ENCODE data around the gene GTF2F2. TPM values are rescaled to one million over a fixed set of nuclear protein-coding genes. Genes with fewer than 3 reads are reported as not detected.

Gene GTF2F2
- total and polyA plus RNA-seq, 8 donors = 8.7 to 30.7 (median 16.2) TPM

GRCh38 chr13:45331692-45332035 lies 211.4 kb downstream of the GTF2F2 start:
- 42 to 61% (median 50%) methylated on average over 3 of the region's 3 CpGs for WGBS, 5 donors
- Histone ChIP-seq H3K27ac (peak overlapping the region in 3 of 5 donors; percentile 21 to 58 (median 52)), H3K27me3 (no peaks in the 10 kb centered on the region), H3K4me3 (no peak overlapping the region), H3K36me3 (peaks cover 14 to 31% (median 29%) of the 10 kb centered on the region in 4 donors), H3K9me3 (no peaks in the 10 kb centered on the region), H3K4me1 (peaks cover 45 to 92% (median 63%) of the 10 kb centered on the region in 4 donors)
- intact Hi-C loops (cut with DNase I; ENCODE audit: low total_unique reads) = no loop called here
- no peak for TF ChIP-seq EP300 (IDR thresholded peaks at IDR 0.05)
- TF ChIP-seq POLR2A (IDR thresholded peaks at IDR 0.05) = no peak
- TF ChIP-seq CTCF (IDR thresholded peaks at IDR 0.05) = no peak
- no peak for TF ChIP-seq POLR2AphosphoS5 (IDR thresholded peaks at IDR 0.05)
- no peak for DNase-seq

- Histone ChIP-seq H3K4me1 (peaks cover 47 to 98% (median 66%) of the 10 kb centered on the region in 4 donors), H3K27ac (peak overlapping the region in 3 of 5 donors; percentile 21 to 58 (median 52)), H3K36me3 (peaks cover 18 to 36% (median 35%) of the 10 kb centered on the region in 4 donors), H3K9me3 (no peaks in the 10 kb centered on the region), H3K4me3 (no peak overlapping the region), H3K27me3 (no peaks in the 10 kb centered on the region)
- 77 to 91% (median 89%) methylated on average over 2 of the region's 2 CpGs for WGBS, 5 donors
- intact Hi-C loops (cut with DNase I; ENCODE audit: low total_unique reads) = no loop called here
- TF ChIP-seq EP300 (IDR thresholded peaks at IDR 0.05) = no peak
- TF ChIP-seq POLR2AphosphoS5 (IDR thresholded peaks at IDR 0.05) = peak in 1 of 3 donors; percentile 21
- no peak for TF ChIP-seq CTCF (IDR thresholded peaks at IDR 0.05)
- TF ChIP-seq POLR2A (IDR thresholded peaks at IDR 0.05) = no peak
- DNase-seq = no peak
These were observed 211.9 kb downstream of the GTF2F2 start for GRCh38 chr13:45332036-45332830.

GRCh38 chr13:45332831-45333219 lies 212.5 kb downstream of the GTF2F2 start:
- no peak for TF ChIP-seq EP300 (IDR thresholded peaks at IDR 0.05)
- TF ChIP-seq POLR2AphosphoS5 (IDR thresholded peaks at IDR 0.05) = no peak
- no peak for TF ChIP-seq POLR2A (IDR thresholded peaks at IDR 0.05)
- TF ChIP-seq CTCF (IDR thresholded peaks at IDR 0.05) = no peak
- no peak overlapping the region for H3K4me3 ChIP-seq
- H3K4me1 ChIP-seq = peaks cover 53 to 98% (median 72%) of the 10 kb centered on the region in 4 donors
- H3K9me3 ChIP-seq = no peaks in the 10 kb centered on the region
- H3K27me3 ChIP-seq = no peaks in the 10 kb centered on the region
- peak overlapping the region in 1 of 5 donors; percentile 58 for H3K27ac ChIP-seq
- peaks cover 24 to 42% (median 41%) of the 10 kb centered on the region in 4 donors for H3K36me3 ChIP-seq
- 86 to 97% (median 92%) methylated on average over 3 of the region's 3 CpGs for WGBS, 5 donors
- no peak for DNase-seq
- intact Hi-C loops (cut with DNase I; ENCODE audit: low total_unique reads) = no loop called here

- peaks cover 58 to 100% (median 76%) of the 10 kb centered on the region in 4 donors for H3K4me1 ChIP-seq
- peak overlapping the region in 2 of 5 donors; percentile 52 to 58 for H3K27ac ChIP-seq
- 58 to 72% (median 63%) methylated on average over 3 of the region's 3 CpGs for WGBS, 5 donors
- no peak overlapping the region for H3K4me3 ChIP-seq
- DNase-seq = no peak
- TF ChIP-seq POLR2AphosphoS5 (IDR thresholded peaks at IDR 0.05) (no peak), POLR2A (IDR thresholded peaks at IDR 0.05) (no peak), EP300 (IDR thresholded peaks at IDR 0.05) (no peak), CTCF (IDR thresholded peaks at IDR 0.05) (no peak)
- no peaks in the 10 kb centered on the region for H3K27me3 ChIP-seq
- intact Hi-C loops (cut with DNase I; ENCODE audit: low total_unique reads) = no loop called here
- H3K9me3 ChIP-seq = no peaks in the 10 kb centered on the region
- peaks cover 30 to 48% (median 47%) of the 10 kb centered on the region in 4 donors for H3K36me3 ChIP-seq
These were observed 213.1 kb downstream of the GTF2F2 start for GRCh38 chr13:45333251-45333976.

Measured in stomach (tissue), 9 donors.